Neural progenitor cell (in vitro differentiated cells): ENCODE data around the gene MT1HL1.

Experiments used
- EZH2 ChIP-seq: fragments of 200-600 bp; sonication (generic); IDR thresholded peaks from 2 replicates; pipeline ENCODE4 v1.6.1; 2017; ENCODE audit warnings: antibody characterized with exemption, mild to moderate bottlenecking, moderate library complexity
- EZH2phosphoT487 ChIP-seq: fragments of 200-600 bp; sonication (generic); IDR thresholded peaks from 2 replicates; pipeline ENCODE4 v1.6.1; 2017; ENCODE audit warnings: antibody characterized with exemption
- TF ChIP-seq, protein P1 (sequence below): fragments of 200-600 bp; sonication (generic); IDR thresholded peaks from 2 replicates; pipeline ENCODE4 v1.5.1; 2017; ENCODE audit warnings: antibody characterized with exemption, mild to moderate bottlenecking

DNA sequence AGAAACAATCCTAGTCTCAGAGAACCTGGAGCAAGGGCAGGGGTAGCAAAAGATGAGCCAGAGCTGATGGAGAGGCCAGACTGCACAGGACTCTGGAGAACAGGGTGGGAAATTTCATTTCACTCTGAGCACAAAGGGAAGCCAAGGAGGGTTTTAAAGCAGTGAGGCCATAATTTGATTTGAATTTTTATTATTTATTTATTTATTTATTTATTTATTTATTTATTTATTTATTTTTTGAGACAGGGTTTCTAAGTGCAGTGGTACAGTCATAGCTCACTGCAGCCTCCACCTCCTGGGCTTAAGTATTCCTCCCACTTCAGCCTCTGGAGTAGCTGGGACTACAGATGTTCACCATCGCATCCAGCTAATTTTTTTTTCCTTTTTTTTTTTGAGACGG lies 45.1 kb downstream of the MT1HL1 start:
- TF ChIP-seq EZH2 (no peak), EZH2phosphoT487 (no peak)
- TF ChIP-seq, protein P1, sequence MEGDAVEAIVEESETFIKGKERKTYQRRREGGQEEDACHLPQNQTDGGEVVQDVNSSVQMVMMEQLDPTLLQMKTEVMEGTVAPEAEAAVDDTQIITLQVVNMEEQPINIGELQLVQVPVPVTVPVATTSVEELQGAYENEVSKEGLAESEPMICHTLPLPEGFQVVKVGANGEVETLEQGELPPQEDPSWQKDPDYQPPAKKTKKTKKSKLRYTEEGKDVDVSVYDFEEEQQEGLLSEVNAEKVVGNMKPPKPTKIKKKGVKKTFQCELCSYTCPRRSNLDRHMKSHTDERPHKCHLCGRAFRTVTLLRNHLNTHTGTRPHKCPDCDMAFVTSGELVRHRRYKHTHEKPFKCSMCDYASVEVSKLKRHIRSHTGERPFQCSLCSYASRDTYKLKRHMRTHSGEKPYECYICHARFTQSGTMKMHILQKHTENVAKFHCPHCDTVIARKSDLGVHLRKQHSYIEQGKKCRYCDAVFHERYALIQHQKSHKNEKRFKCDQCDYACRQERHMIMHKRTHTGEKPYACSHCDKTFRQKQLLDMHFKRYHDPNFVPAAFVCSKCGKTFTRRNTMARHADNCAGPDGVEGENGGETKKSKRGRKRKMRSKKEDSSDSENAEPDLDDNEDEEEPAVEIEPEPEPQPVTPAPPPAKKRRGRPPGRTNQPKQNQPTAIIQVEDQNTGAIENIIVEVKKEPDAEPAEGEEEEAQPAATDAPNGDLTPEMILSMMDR = no peak
